B cell (primary cell): Measurements from ENCODE around the gene POLD4. TPM values are rescaled to one million over a fixed set of nuclear protein-coding genes. Genes with fewer than 3 reads are reported as not detected.

Experiments used
- ATAC-seq: fragments of 200-7000 bp; cut with Tn5 transposase; one replicate; pipeline ENCODE4 v1.10.0; 2021; ENCODE audit warnings: low read depth, mild to moderate bottlenecking, moderate number of reproducible peaks, moderate library complexity
- CTCF ChIA-PET: fragments of 350-600 bp; sonication (Branson Sonifier 250); formaldehyde crosslinking; loops from one replicate; lab custom pipeline; 2021; ENCODE audit warnings: antibody characterized with exemption, inconsistent platforms; lab: Charles Lee
- POLR2A ChIA-PET: fragments of 350-600 bp; sonication (Branson Sonifier 250); formaldehyde crosslinking; loops from one replicate; lab custom pipeline; 2021; ENCODE audit warnings: antibody characterized with exemption; lab: Charles Lee
- DNase-seq: peaks from one replicate; pipeline ENCODE4 v3.0.0; 2013
- H2AFZ ChIP-seq: 2 replicates; pipeline ENCODE4 v1.6.1; 2012; ENCODE audit warnings: mild to moderate bottlenecking, low read depth, low read length; ENCODE audit not compliant: insufficient read depth, poor library complexity, severe bottlenecking
- H3K27ac ChIP-seq, 2 donors: 1 replicate in 1 of 2; 2 replicates in 1 of 2; pipeline ENCODE4 v1.5.1; 2012 to 2013; ENCODE audit warnings: low read length in 2 of 2, mild to moderate bottlenecking in 2 of 2, moderate library complexity in 1 of 2
- H3K27me3 ChIP-seq, 4 experiments: fragments of 200-600 bp in 1 of 4; sonication (generic) in 1 of 4; replicated peaks in 1 of 4; 1 replicate in 2 of 4; 2 replicates in 2 of 4; pipeline versions ENCODE4 v1.6.1 to v1.7.0; 2013 to 2016; ENCODE audit warnings: low read length in 3 of 4, mild to moderate bottlenecking in 2 of 4, mixed read lengths in 1 of 4, moderate library complexity in 1 of 4; ENCODE audit not compliant: insufficient read depth in 4 of 4, control insufficient read depth in 3 of 4; ENCODE audit errors: control extremely low read depth in 1 of 4
- H3K36me3 ChIP-seq, 2 experiments: replicated peaks in 1 of 2; 1 replicate in 1 of 2; 2 replicates in 1 of 2; pipeline versions ENCODE4 v1.6.1 to v1.7.1; 2013; ENCODE audit warnings: low read length in 1 of 2; ENCODE audit not compliant: insufficient read depth in 2 of 2, control insufficient read depth in 1 of 2; ENCODE audit errors: control extremely low read depth in 1 of 2, extremely low read depth in 1 of 2
- H3K4me1 ChIP-seq, 2 donors: fragments of 200-600 bp in 1 of 2; sonication (generic) in 1 of 2; 1 replicate in 1 of 2; 2 replicates in 1 of 2; pipeline versions ENCODE4 v1.5.1 to v1.6.1; 2013 to 2017; ENCODE audit warnings: low read length in 2 of 2; ENCODE audit not compliant: control insufficient read depth in 2 of 2, insufficient read depth in 2 of 2
- H3K4me2 ChIP-seq: replicated peaks from 2 replicates; pipeline ENCODE3; 2012; ENCODE audit warnings: mild to moderate bottlenecking, low read depth, low read length; ENCODE audit not compliant: poor library complexity, severe bottlenecking
- H3K4me3 ChIP-seq, 5 experiments: fragments of 200-600 bp in 1 of 5; sonication (generic) in 1 of 5; 1 replicate in 3 of 5; 2 replicates in 2 of 5; pipeline versions ENCODE4 v1.5.1 to v1.7.0; 2011 to 2016; ENCODE audit warnings: low read length in 4 of 5, mild to moderate bottlenecking in 4 of 5, low read depth in 2 of 5, control low read depth in 1 of 5, moderate library complexity in 1 of 5; ENCODE audit not compliant: insufficient read depth in 1 of 5; ENCODE audit errors: control extremely low read depth in 1 of 5, extremely low read depth in 1 of 5
- H3K79me2 ChIP-seq: fragments of 200-600 bp; sonication (generic); one replicate; pipeline ENCODE4 v1.6.0; 2016; ENCODE audit warnings: low read length; ENCODE audit not compliant: control insufficient read depth, insufficient read depth
- H3K9ac ChIP-seq: fragments of 200-600 bp; sonication (generic); 2 replicates; pipeline ENCODE4 v1.6.1; 2017; ENCODE audit warnings: mild to moderate bottlenecking, low read length, moderate library complexity
- H3K9me3 ChIP-seq, 3 donors: one replicate each; pipeline versions ENCODE4 v1.6.1 to v1.7.1; 2013; ENCODE audit warnings: low read length in 2 of 3; ENCODE audit not compliant: control insufficient read depth in 2 of 3, insufficient read depth in 1 of 3; ENCODE audit errors: control extremely low read depth in 1 of 3
- H4K20me1 ChIP-seq: 2 replicates; pipeline ENCODE4 v1.6.0; 2012; ENCODE audit warnings: mild to moderate bottlenecking, low read length; ENCODE audit not compliant: insufficient read depth, control insufficient read depth, poor library complexity, severe bottlenecking
- H3K27ac Mint-ChIP-seq: one replicate; pipeline ENCODE4 v1.8.0; 2021; ENCODE audit warnings: mixed read lengths
- H3K27me3 Mint-ChIP-seq: one replicate; pipeline ENCODE4 v1.8.0; 2021; ENCODE audit warnings: mixed read lengths
- H3K4me1 Mint-ChIP-seq: one replicate; pipeline ENCODE4 v1.8.0; 2021; ENCODE audit warnings: mixed read lengths
- H3K4me3 Mint-ChIP-seq: one replicate; pipeline ENCODE4 v1.8.0; 2021; ENCODE audit warnings: mixed read lengths
- H3K9me3 Mint-ChIP-seq: one replicate; pipeline ENCODE4 v1.8.0; 2022; ENCODE audit warnings: mixed read lengths; ENCODE audit not compliant: insufficient read depth
- CTCF ChIP-seq: fragments of 200-600 bp; IDR thresholded peaks from one replicate; pipeline ENCODE4 v1.8.0; 2022; ENCODE audit warnings: antibody characterized with exemption, mild to moderate bottlenecking
- EZH2 ChIP-seq: IDR thresholded peaks from 2 replicates; pipeline ENCODE4 v1.6.1; 2012; ENCODE audit warnings: borderline replicate concordance, low read depth, mild to moderate bottlenecking, moderate library complexity, low read length; ENCODE audit not compliant: insufficient read depth, poor library complexity, severe bottlenecking
- WGBS: methylation state at CpG from one replicate; pipeline ENCODE4 v1.1.5; 2013; ENCODE audit warnings: missing lambda C conversion rate; ENCODE audit not compliant: insufficient coverage; 5-methylcytosine and 5-hydroxymethylcytosine counted together
- intact Hi-C: fragments of 100-400 bp; cut with micrococcal nuclease; formaldehyde crosslinking; loops from one replicate; pipeline ENCODE4 v1.10.0; 2022
- polyA plus RNA-seq: library from polyadenylated mRNA; depleted of rRNA; stranded (reverse); fragments of >200 nt; gene quantifications from 2 replicates; pipeline ENCODE4 v1.2.3, GENCODE V29; 2012
- total RNA-seq, 2 donors: library from RNA; stranded (reverse); fragments of 120-200 nt in 1 of 2; gene quantifications; 1 replicate in 1 of 2; 2 replicates in 1 of 2; pipeline versions ENCODE4 v1.2.3 to v1.2.4, GENCODE V29; 2013 to 2022

The POLD4 gene
- total and polyA plus RNA-seq, 2 donors (not counting 1 experiment from before 2014, with no cell fraction given) = 210 to 559 TPM

DNA sequence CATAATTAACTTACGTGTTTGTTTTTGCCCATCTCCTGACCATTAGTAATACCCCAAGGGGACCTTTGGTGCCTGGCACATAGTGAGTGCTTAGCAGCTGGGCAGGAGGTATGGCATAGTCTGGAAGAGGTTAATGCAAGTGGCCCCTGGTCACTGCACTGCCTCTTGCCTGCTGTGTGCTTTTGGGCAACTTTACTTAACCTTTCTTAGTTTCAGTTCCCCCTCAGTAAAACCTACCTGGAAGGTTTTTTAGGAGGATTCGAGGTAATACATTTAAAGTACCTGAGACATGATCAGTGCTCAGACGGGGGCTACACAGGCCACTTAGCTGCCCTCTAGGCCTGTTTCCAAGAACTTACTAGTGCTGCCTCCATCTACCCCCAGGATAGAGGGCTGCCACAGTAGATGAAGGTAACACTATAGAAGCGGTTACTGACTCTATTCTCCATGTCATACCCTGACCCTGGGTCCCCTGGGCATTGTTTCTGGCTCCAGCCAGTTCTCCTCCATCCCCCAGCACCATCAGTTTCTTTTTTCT, 3.3 kb downstream of the POLD4 start:
- H4K20me1 ChIP-seq = peaks cover 20% of the 10 kb centered on the region
- TF ChIP-seq CTCF (no peak), EZH2 (no peak)
- H3K36me3 ChIP-seq = peaks cover 0 to 9% of the 10 kb centered on the region in 2 experiments
- H3K27ac ChIP-seq = peak overlapping the region in 1 of 2 donors; percentile 65
- CTCF ChIA-PET = interaction anchor here (0.6 to 39.5 kb wide), 13 partner anchors 22 to 309 kb away, joined by 3 to 2379 read pairs (median 3); partner anchors contain the start of genes ANKRD13D, CLCF1, POLD4 and RAD9A
- no peaks in the 10 kb centered on the region for H3K27me3 Mint-ChIP-seq
- no peak overlapping the region for H2AFZ ChIP-seq
- no peaks in the 10 kb centered on the region for H3K27me3 ChIP-seq
- H3K27ac Mint-ChIP-seq = peak overlapping the region; percentile 84
- ATAC-seq (no peak), DNase-seq (peak; percentile 59)
- no peak overlapping the region for H3K4me3 ChIP-seq
- H3K4me1 ChIP-seq = peaks cover 70 to 88% of the 10 kb centered on the region in 2 donors
- no peaks in the 10 kb centered on the region for H3K9me3 Mint-ChIP-seq
- peaks cover 60% of the 10 kb centered on the region for H3K79me2 ChIP-seq
- H3K4me3 Mint-ChIP-seq = peak overlapping the region; percentile 65
- H3K9me3 ChIP-seq = no peaks in the 10 kb centered on the region
- H3K4me2 ChIP-seq = peak overlapping the region; percentile 57
- POLR2A ChIA-PET = interaction anchor here (1.0 to 4.1 kb wide), 4 partner anchors 13 to 83 kb away, joined by 3 to 26 read pairs (median 6); partner anchors contain the start of genes ANKRD13D, CLCF1 and GRK2
- no CpG with 5 or more reads among the region's 4 CpGs for WGBS
- intact Hi-C loops = loop anchor here (10.0 kb wide), 2 partner anchors 235 to 455 kb away; partner anchors contain the start of gene KDM2A
- no peak overlapping the region for H3K9ac ChIP-seq
- H3K4me1 Mint-ChIP-seq = peaks cover 79% of the 10 kb centered on the region

GRCh38 chr11:67349457-67349856, 3.9 kb downstream of the POLD4 start:
- H3K27me3 ChIP-seq = no peaks in the 10 kb centered on the region
- CTCF ChIA-PET = interaction anchor here (1.0 to 39.5 kb wide), 6 partner anchors 22 to 109 kb away, joined by 3 to 2379 read pairs (median 4); partner anchors contain the start of genes ANKRD13D, CLCF1, POLD4 and RAD9A
- H3K9me3 Mint-ChIP-seq = no peaks in the 10 kb centered on the region
- H3K9me3 ChIP-seq = no peaks in the 10 kb centered on the region
- intact Hi-C loops = loop anchor here (10.0 kb wide), 1 partner anchor 235 kb away; the partner anchor contains the start of gene KDM2A
- peaks cover 0 to 9% of the 10 kb centered on the region in 2 experiments for H3K36me3 ChIP-seq
- H4K20me1 ChIP-seq = peaks cover 20% of the 10 kb centered on the region
- peaks cover 79% of the 10 kb centered on the region for H3K4me1 Mint-ChIP-seq
- TF ChIP-seq CTCF = no peak
- TF ChIP-seq EZH2 = no peak
- H3K4me1 ChIP-seq = peaks cover 70 to 88% of the 10 kb centered on the region in 2 donors
- POLR2A ChIA-PET = interaction anchor here (0.7 to 1.2 kb wide), 4 partner anchors 22 to 32 kb away, joined by 3 to 7 read pairs (median 4); partner anchors contain the start of gene CLCF1
- H2AFZ ChIP-seq = no peak overlapping the region
- H3K27me3 Mint-ChIP-seq = no peaks in the 10 kb centered on the region
- peak overlapping the region; percentile 65 for H3K4me3 Mint-ChIP-seq
- peak overlapping the region; percentile 57 for H3K4me2 ChIP-seq
- H3K27ac ChIP-seq = peak overlapping the region; percentile 36 to 65
- ATAC-seq (no peak), DNase-seq (no peak)
- peak overlapping the region; percentile 84 for H3K27ac Mint-ChIP-seq
- 94% methylated on average over 2 of the region's 2 CpGs for WGBS
- no peak overlapping the region for H3K9ac ChIP-seq
- no peak overlapping the region for H3K4me3 ChIP-seq
- H3K79me2 ChIP-seq = peaks cover 60% of the 10 kb centered on the region
